ENCODE data around the gene METAP1D. TPM values are rescaled to one million over a fixed set of nuclear protein-coding genes. Genes with fewer than 3 reads are reported as not detected.

Gene METAP1D
- total and polyA plus RNA-seq, 2 experiments from 2014 or later = 4.0 to 12.0 TPM

DNA sequence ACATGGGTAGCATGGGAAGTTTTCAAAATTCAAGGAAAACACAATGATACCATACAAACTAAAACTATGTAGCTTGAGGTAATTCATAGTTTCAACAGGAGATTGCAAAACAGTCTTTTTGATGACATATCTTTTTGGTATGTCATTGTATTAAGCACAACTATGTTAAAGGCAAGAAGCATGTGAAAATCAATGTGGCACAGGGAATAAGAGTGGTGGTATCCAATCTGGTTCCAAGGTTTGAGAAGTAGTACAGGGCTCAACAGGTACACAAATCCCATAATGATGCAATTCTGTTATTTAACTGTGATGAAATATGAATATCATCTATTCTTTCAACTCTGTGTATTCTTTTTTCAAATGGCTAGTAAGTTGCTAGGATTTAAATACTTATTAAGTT is 119.3 kb downstream of the METAP1D start:
- Histone ChIP-seq H3K9me3 (ENCODE audit: low read depth) (no peaks in the 10 kb centered on the region), H3K4me1 (ENCODE audit: low read depth) (no peaks in the 10 kb centered on the region), H3K27me3 (peaks cover 15% of the 10 kb centered on the region), H3K36me3 (no peaks in the 10 kb centered on the region), H3K27ac (no peak overlapping the region), H3K4me3 (no peak overlapping the region)
- peak in 1 of 2 donors; percentile 82 for DNase-seq (ENCODE audit: low read depth in 1 of 2, low spot score in 1 of 2)
- TF ChIP-seq, protein P1, sequence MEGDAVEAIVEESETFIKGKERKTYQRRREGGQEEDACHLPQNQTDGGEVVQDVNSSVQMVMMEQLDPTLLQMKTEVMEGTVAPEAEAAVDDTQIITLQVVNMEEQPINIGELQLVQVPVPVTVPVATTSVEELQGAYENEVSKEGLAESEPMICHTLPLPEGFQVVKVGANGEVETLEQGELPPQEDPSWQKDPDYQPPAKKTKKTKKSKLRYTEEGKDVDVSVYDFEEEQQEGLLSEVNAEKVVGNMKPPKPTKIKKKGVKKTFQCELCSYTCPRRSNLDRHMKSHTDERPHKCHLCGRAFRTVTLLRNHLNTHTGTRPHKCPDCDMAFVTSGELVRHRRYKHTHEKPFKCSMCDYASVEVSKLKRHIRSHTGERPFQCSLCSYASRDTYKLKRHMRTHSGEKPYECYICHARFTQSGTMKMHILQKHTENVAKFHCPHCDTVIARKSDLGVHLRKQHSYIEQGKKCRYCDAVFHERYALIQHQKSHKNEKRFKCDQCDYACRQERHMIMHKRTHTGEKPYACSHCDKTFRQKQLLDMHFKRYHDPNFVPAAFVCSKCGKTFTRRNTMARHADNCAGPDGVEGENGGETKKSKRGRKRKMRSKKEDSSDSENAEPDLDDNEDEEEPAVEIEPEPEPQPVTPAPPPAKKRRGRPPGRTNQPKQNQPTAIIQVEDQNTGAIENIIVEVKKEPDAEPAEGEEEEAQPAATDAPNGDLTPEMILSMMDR (IDR thresholded peaks at IDR 0.05; ENCODE audit: low read depth, low read length) = no peak

DNA sequence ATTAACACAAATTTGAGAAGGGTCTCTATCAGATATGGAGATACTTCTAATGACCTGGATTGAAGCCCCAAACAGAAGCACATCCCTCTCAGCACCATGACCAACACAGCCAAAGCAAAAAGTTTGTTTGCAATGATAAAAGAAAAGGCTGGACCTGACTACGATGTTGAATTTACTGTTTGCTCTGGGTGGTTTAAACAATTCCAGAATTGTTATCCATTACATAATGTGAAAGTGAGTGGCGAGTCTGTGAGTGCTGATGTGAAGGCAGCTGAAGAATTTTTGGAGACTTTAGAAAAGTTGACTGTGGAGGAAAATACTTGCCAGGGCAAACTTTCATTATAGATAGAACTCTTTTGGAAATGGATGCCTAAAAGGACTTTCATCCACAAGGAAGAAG is 120.4 kb downstream of the METAP1D start:
- H3K36me3 ChIP-seq = no peaks in the 10 kb centered on the region
- H3K27me3 ChIP-seq = peaks cover 15% of the 10 kb centered on the region
- DNase-seq (ENCODE audit: low read depth in 1 of 2, low spot score in 1 of 2) = no peak
- TF ChIP-seq, protein P1 (IDR thresholded peaks at IDR 0.05; ENCODE audit: low read depth, low read length) = no peak
- no peaks in the 10 kb centered on the region for H3K4me1 ChIP-seq (ENCODE audit: low read depth)
- H3K9me3 ChIP-seq (ENCODE audit: low read depth) = no peaks in the 10 kb centered on the region
- H3K4me3 ChIP-seq = no peak overlapping the region
- no peak overlapping the region for H3K27ac ChIP-seq

DNA sequence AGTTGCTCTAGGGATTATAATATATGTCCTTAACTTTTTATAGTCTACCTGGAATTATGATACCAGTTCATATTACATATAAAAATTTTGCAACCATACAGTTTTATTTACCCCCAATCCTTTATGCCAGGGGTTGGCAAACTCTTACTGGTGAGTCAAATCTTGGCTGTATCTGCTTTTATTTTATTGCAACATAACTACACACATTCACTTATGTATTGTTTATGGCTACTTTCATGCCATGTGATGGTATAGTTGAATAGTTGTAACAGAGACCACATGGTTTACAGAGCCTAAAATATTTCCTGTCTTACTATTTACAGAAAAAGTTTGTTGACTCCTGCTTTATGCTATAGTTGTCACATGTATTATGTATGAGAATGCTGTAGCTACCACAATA is 128.7 kb downstream of the METAP1D start:
- H3K4me3 ChIP-seq = no peak overlapping the region
- H3K9me3 ChIP-seq (ENCODE audit: low read depth) = no peaks in the 10 kb centered on the region
- no peak for DNase-seq (ENCODE audit: low read depth in 1 of 2, low spot score in 1 of 2)
- H3K27ac ChIP-seq = no peak overlapping the region
- no peaks in the 10 kb centered on the region for H3K27me3 ChIP-seq
- TF ChIP-seq, protein P1 (IDR thresholded peaks at IDR 0.05; ENCODE audit: low read depth, low read length) = no peak
- H3K36me3 ChIP-seq = no peaks in the 10 kb centered on the region
- H3K4me1 ChIP-seq (ENCODE audit: low read depth) = no peaks in the 10 kb centered on the region

DNA sequence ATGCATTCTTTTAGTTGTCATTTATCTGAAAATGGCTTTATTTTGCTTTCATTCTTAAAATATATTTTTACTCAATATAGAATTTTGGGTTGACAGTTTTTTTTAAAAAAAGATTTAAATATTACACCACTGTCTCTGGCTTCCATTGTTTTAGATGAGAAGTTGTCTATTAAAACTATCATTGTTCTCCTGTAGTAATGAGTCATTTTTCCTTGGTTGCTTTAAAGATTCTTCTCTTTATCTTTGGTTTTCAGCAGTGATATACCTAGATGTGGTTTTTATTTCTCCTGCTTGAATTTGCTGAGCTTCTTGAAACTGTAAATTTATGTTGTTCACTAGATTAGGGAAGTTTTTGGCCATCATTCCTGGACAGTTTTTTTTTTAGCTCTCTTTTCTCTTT is 129.7 kb downstream of the METAP1D start:
- H3K36me3 ChIP-seq = no peaks in the 10 kb centered on the region
- no peak for DNase-seq (ENCODE audit: low read depth in 1 of 2, low spot score in 1 of 2)
- no peaks in the 10 kb centered on the region for H3K4me1 ChIP-seq (ENCODE audit: low read depth)
- no peaks in the 10 kb centered on the region for H3K9me3 ChIP-seq (ENCODE audit: low read depth)
- TF ChIP-seq, protein P1 (IDR thresholded peaks at IDR 0.05; ENCODE audit: low read depth, low read length) = no peak
- H3K27ac ChIP-seq = no peak overlapping the region
- H3K4me3 ChIP-seq = no peak overlapping the region
- H3K27me3 ChIP-seq = no peaks in the 10 kb centered on the region

Other genes with a start within 250 kb of the METAP1D start
- gene SLC25A12, start 105.7 kb upstream of the METAP1D start, total RNA-seq = 25.5 and 37.2 TPM in 2 replicates
- 31.4 and 53.3 TPM in 2 replicates for gene SLC25A12, start 105.7 kb upstream of the METAP1D start, polyA plus RNA-seq
- 30.7 and 33.6 TPM in 2 replicates for gene HAT1, start 77.5 kb upstream of the METAP1D start, total RNA-seq
- 64.3 and 84.0 TPM in 2 replicates for gene HAT1, start 77.5 kb upstream of the METAP1D start, polyA plus RNA-seq
- not detected in 2 replicates for gene DLX1, start 85.6 kb downstream of the METAP1D start, total RNA-seq
- gene DLX1, start 85.6 kb downstream of the METAP1D start, polyA plus RNA-seq = not detected in 2 replicates
- not detected in 2 replicates for gene DLX2, start 102.9 kb downstream of the METAP1D start, total RNA-seq
- 0.26 TPM in 1 of 2 replicates, not detected in the other for gene DLX2, start 102.9 kb downstream of the METAP1D start, polyA plus RNA-seq